Measurements from ENCODE around the gene PCDHA11.
"Not testable (repeated sequence)": the region's sequence is repeated elsewhere in the genome, so short reads cannot be mapped to it uniquely, and the experiment has no call there.

Gene PCDHA11

GRCh38 chr5:140848139-140849102 lies 20.3 kb upstream of the PCDHA11 start, which contains the start of gene PCDHA9:
Gene PCDHA9 (plus strand): TSS chr5:140848382. CDS start chr5:140848496, 114 bp downstream.
- not testable (repeated sequence) for DNase-seq (ENCODE audit: low read depth in 3 of 3)

- not testable (repeated sequence) for DNase-seq (ENCODE audit: low read depth in 3 of 3)
Measured at GRCh38 chr5:140849831-140850634, 18.7 kb upstream of the PCDHA11 start.

- DNase-seq (ENCODE audit: low read depth in 3 of 3): no peak
Measured at GRCh38 chr5:140855772-140856674, 12.7 kb upstream of the PCDHA11 start, which contains the start of gene PCDHA10. Gene PCDHA10 (plus strand): TSS chr5:140855897. CDS start chr5:140856049, 152 bp downstream.

GRCh38 chr5:140857177-140857986 lies 11.4 kb upstream of the PCDHA11 start:
- no peak for DNase-seq (ENCODE audit: low read depth in 3 of 3)

GRCh38 chr5:140857987-140858240 lies 10.8 kb upstream of the PCDHA11 start:
- no peak for DNase-seq (ENCODE audit: low read depth in 3 of 3)

- no peak for DNase-seq (ENCODE audit: low read depth in 3 of 3)
Measured at GRCh38 chr5:140862441-140863295, 6.1 kb upstream of the PCDHA11 start.

GRCh38 chr5:140869555-140869886 lies 764 bp downstream of the PCDHA11 start:
- no peak for DNase-seq (ENCODE audit: low read depth in 3 of 3)

- no peak for DNase-seq (ENCODE audit: low read depth in 3 of 3)
Measured at GRCh38 chr5:140870221-140871201, 1.8 kb downstream of the PCDHA11 start.

- DNase-seq (ENCODE audit: low read depth in 3 of 3): no peak
Measured at GRCh38 chr5:140875085-140876065, 6.6 kb downstream of the PCDHA11 start, which contains the start of gene PCDHA12. Gene PCDHA12 (plus strand): TSS chr5:140875308. CDS start chr5:140875473, 165 bp downstream.

GRCh38 chr5:140876541-140877261 lies 7.9 kb downstream of the PCDHA11 start:
- not testable (repeated sequence) for DNase-seq (ENCODE audit: low read depth in 3 of 3)

GRCh38 chr5:140877262-140877581 lies 8.5 kb downstream of the PCDHA11 start:
- no peak for DNase-seq (ENCODE audit: low read depth in 3 of 3)

GRCh38 chr5:140881889-140882590 lies 13.3 kb downstream of the PCDHA11 start, which contains the start of gene PCDHA13:
Gene PCDHA13 (plus strand): TSS chr5:140882124. CDS start chr5:140882269, 145 bp downstream.
- no peak for DNase-seq (ENCODE audit: low read depth in 3 of 3)

- DNase-seq (ENCODE audit: low read depth in 3 of 3): no peak
Measured at GRCh38 chr5:140882591-140882899, 13.8 kb downstream of the PCDHA11 start.

GRCh38 chr5:140883373-140883772 lies 14.6 kb downstream of the PCDHA11 start:
- DNase-seq (ENCODE audit: low read depth in 3 of 3): no peak

GRCh38 chr5:140883927-140884697 lies 15.4 kb downstream of the PCDHA11 start:
- DNase-seq (ENCODE audit: low read depth in 3 of 3): no peak

Data from stimulated activated CD4-positive, alpha-beta T cell treated with anti-CD3 and anti-CD28 coated beads, TNF-alpha, amount 100 ng/mL, for 48 hours (primary cell).